ENCODE results near the gene FSD1L.

FSD1L gene

DNA sequence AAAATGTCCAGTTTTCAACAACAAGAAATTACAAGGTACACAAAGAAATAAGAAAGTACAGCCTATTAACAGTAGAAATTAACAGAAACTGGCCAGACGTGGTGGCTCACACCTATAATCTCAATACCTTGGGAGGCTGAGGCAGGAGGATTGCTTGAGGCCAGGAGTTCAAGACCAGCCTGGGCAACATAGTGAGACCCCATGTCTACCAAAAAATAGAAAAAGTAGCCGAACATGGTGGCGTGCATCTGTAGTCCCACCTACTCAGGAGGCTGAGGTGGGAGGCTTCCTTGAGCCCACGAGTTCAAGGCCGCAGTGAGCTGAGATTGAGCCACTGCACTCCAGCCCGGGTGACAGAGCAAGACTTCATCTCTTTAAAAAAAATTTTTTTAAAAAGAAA is 41.5 kb upstream of the FSD1L start:
- no peak for TF ChIP-seq FOXP2 (optimal IDR thresholded peaks at IDR 0.05; ENCODE audit: borderline replicate concordance, extremely low read depth, extremely low read length, insufficient read depth)

DNA sequence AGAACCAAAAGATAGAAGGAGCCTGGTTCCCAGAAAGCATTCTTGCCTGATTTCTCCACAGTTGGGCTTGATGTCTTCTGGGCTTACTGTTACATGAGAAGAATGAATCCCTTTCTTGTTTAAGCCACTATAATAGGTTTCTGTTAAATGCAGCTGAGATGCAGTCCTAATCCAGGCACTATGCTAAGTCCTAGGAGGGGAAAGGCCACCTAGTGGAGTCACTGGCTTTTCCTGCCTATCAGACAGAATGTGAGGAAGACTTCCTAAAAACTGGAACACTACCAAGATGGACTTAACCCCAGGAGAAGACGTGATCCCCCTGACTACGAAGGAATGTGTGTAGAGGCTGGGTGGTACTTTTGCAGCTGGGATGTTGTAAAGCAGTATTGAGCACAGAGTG is 34.3 kb upstream of the FSD1L start:
- TF ChIP-seq, protein P1, sequence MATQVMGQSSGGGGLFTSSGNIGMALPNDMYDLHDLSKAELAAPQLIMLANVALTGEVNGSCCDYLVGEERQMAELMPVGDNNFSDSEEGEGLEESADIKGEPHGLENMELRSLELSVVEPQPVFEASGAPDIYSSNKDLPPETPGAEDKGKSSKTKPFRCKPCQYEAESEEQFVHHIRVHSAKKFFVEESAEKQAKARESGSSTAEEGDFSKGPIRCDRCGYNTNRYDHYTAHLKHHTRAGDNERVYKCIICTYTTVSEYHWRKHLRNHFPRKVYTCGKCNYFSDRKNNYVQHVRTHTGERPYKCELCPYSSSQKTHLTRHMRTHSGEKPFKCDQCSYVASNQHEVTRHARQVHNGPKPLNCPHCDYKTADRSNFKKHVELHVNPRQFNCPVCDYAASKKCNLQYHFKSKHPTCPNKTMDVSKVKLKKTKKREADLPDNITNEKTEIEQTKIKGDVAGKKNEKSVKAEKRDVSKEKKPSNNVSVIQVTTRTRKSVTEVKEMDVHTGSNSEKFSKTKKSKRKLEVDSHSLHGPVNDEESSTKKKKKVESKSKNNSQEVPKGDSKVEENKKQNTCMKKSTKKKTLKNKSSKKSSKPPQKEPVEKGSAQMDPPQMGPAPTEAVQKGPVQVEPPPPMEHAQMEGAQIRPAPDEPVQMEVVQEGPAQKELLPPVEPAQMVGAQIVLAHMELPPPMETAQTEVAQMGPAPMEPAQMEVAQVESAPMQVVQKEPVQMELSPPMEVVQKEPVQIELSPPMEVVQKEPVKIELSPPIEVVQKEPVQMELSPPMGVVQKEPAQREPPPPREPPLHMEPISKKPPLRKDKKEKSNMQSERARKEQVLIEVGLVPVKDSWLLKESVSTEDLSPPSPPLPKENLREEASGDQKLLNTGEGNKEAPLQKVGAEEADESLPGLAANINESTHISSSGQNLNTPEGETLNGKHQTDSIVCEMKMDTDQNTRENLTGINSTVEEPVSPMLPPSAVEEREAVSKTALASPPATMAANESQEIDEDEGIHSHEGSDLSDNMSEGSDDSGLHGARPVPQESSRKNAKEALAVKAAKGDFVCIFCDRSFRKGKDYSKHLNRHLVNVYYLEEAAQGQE (IDR thresholded peaks at IDR 0.05; ENCODE audit: insufficient read depth in 1 of 2, low read depth in 2 of 2, low read length in 2 of 2) = no peak
- no peak for TF ChIP-seq TAF1 (IDR thresholded peaks at IDR 0.05; ENCODE audit: borderline replicate concordance, insufficient read depth, low read length)
- TF ChIP-seq SIN3A (IDR thresholded peaks at IDR 0.05; ENCODE audit: borderline replicate concordance, insufficient read depth, low read length) = no peak
- TF ChIP-seq FOXP2 (optimal IDR thresholded peaks at IDR 0.05; ENCODE audit: borderline replicate concordance, extremely low read depth, extremely low read length, insufficient read depth) = no peak
- no peak for TF ChIP-seq POLR2AphosphoS5 (IDR thresholded peaks at IDR 0.05; ENCODE audit: low read depth, low read length)

GRCh38 chr9:105414947-105415661 is 32.7 kb upstream of the FSD1L start:
- TF ChIP-seq POLR2AphosphoS5 (IDR thresholded peaks at IDR 0.05; ENCODE audit: low read depth, low read length) (no peak), FOXP2 (optimal IDR thresholded peaks at IDR 0.05; ENCODE audit: borderline replicate concordance, extremely low read depth, extremely low read length, insufficient read depth) (no peak)

DNA sequence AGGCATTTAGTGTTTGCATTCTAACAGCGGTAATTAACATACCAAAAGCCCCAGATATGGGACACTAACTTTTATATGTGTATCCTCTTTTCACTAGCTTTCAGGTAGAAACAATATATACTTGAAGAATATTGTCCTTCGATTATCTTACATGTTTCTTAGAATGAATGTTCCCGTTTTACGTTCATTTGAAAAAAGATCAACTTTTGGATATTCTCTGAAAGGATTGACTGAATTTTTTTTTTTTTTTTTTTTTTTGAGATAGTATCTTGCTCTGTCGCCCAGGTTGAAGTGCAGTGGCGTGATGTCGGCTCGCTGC is 32.2 kb upstream of the FSD1L start:
- TF ChIP-seq FOXP2 (optimal IDR thresholded peaks at IDR 0.05; ENCODE audit: borderline replicate concordance, extremely low read depth, extremely low read length, insufficient read depth) (no peak), TAF1 (IDR thresholded peaks at IDR 0.05; ENCODE audit: borderline replicate concordance, insufficient read depth, low read length) (no peak), SIN3A (IDR thresholded peaks at IDR 0.05; ENCODE audit: borderline replicate concordance, insufficient read depth, low read length) (no peak), POLR2AphosphoS5 (IDR thresholded peaks at IDR 0.05; ENCODE audit: low read depth, low read length) (no peak)
- TF ChIP-seq, protein P1 (IDR thresholded peaks at IDR 0.05; ENCODE audit: insufficient read depth in 1 of 2, low read depth in 2 of 2, low read length in 2 of 2) = no peak

- TF ChIP-seq, protein P1 (IDR thresholded peaks at IDR 0.05; ENCODE audit: insufficient read depth in 1 of 2, low read depth in 2 of 2, low read length in 2 of 2) = no peak
- no peak for TF ChIP-seq TAF1 (IDR thresholded peaks at IDR 0.05; ENCODE audit: borderline replicate concordance, insufficient read depth, low read length)
- TF ChIP-seq FOXP2 (optimal IDR thresholded peaks at IDR 0.05; ENCODE audit: borderline replicate concordance, extremely low read depth, extremely low read length, insufficient read depth) = no peak
- TF ChIP-seq SIN3A (IDR thresholded peaks at IDR 0.05; ENCODE audit: borderline replicate concordance, insufficient read depth, low read length) = no peak
- TF ChIP-seq POLR2AphosphoS5 (IDR thresholded peaks at IDR 0.05; ENCODE audit: low read depth, low read length) = no peak
Observed at GRCh38 chr9:105416840-105417239, 31.0 kb upstream of the FSD1L start.

GRCh38 chr9:105418588-105419500 is 29.0 kb upstream of the FSD1L start:
- TF ChIP-seq, protein P1 (IDR thresholded peaks at IDR 0.05; ENCODE audit: insufficient read depth in 1 of 2, low read depth in 2 of 2, low read length in 2 of 2) = no peak
- TF ChIP-seq TAF1 (IDR thresholded peaks at IDR 0.05; ENCODE audit: borderline replicate concordance, insufficient read depth, low read length) = no peak

All from PFSK-1 (cell line).